ENCODE data around the gene COTL1.

The COTL1 gene

DNA sequence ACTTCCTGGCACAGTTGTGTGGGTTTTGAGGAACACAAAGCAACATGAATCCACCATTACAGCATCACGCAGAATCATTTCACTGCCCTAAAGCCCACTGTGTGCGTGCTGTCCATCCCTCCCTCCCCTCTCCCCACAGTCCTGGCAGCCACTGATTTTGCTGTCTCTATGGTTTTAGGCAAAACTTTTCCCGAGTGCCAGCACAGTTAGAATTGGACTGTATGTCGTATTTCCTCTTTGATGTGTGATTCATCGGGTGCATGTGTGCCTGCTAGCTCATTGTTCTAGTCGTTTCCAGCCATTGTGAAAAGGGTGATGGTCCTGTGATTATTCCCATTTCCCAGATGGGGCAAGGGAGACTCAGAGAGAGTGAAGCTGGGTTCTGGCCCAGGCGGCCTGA, 43.1 kb upstream of the COTL1 start:
- TF ChIP-seq, protein P1, sequence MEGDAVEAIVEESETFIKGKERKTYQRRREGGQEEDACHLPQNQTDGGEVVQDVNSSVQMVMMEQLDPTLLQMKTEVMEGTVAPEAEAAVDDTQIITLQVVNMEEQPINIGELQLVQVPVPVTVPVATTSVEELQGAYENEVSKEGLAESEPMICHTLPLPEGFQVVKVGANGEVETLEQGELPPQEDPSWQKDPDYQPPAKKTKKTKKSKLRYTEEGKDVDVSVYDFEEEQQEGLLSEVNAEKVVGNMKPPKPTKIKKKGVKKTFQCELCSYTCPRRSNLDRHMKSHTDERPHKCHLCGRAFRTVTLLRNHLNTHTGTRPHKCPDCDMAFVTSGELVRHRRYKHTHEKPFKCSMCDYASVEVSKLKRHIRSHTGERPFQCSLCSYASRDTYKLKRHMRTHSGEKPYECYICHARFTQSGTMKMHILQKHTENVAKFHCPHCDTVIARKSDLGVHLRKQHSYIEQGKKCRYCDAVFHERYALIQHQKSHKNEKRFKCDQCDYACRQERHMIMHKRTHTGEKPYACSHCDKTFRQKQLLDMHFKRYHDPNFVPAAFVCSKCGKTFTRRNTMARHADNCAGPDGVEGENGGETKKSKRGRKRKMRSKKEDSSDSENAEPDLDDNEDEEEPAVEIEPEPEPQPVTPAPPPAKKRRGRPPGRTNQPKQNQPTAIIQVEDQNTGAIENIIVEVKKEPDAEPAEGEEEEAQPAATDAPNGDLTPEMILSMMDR (IDR thresholded peaks at IDR 0.05; ENCODE audit: low read depth, low read length), result no peak
- no peak overlapping the region for H3K4me3 ChIP-seq (ENCODE audit: low read depth, low read length)

DNA sequence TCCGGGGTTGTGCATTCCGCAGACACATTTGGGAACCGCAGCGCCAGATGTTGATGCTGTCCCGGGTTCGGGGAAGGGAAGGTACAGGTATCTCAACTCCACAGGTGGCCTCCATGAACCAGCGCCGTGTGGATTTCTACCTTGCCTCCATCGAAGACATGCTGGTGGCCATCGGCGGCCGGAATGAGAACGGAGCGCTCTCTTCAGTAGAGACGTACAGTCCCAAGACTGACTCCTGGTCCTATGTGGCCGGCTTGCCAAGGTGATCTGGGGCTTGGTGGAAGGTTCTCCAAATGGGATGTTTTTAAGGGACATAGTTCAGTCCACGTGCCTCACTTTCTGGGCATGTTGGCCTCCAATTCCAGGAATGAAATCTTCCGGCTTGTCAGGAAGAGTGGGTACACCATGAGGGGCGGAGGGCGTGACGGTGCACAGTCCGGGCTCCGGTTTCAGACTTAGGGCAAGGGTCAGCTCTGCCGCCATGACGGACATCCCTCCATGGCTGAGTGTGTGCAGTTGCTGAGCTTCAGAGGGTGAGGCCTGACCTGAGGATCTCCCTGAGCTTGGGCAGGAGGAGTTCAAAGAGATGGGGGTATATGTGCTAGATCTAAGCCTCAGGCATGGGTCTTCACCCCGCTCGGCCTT, 41.9 kb upstream of the COTL1 start:
- TF ChIP-seq, protein P1 (IDR thresholded peaks at IDR 0.05; ENCODE audit: low read depth, low read length), result no peak
- no peak overlapping the region for H3K4me3 ChIP-seq (ENCODE audit: low read depth, low read length)

DNA sequence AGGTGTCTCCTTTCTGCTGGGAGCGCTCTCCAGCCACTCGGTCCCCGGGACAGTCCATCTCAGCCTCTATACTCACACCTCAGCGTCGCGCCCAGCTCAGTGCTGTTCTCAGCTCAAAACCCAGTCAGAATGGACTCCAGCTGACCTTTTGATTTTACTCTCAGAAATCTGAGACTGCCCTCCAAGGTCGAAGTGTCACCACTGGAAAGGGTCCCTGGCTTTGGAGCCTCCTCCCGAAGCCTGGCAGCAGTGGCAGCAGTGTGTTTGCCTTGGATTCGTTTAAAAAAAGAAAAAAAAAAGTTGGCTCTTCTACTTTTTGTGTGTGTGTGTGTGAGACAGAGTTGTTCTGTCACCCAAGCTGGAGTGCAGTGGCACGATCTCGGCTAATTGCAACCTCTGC, 40.8 kb upstream of the COTL1 start:
- TF ChIP-seq, protein P1 (IDR thresholded peaks at IDR 0.05; ENCODE audit: low read depth, low read length), result no peak
- no peak overlapping the region for H3K4me3 ChIP-seq (ENCODE audit: low read depth, low read length)

DNA sequence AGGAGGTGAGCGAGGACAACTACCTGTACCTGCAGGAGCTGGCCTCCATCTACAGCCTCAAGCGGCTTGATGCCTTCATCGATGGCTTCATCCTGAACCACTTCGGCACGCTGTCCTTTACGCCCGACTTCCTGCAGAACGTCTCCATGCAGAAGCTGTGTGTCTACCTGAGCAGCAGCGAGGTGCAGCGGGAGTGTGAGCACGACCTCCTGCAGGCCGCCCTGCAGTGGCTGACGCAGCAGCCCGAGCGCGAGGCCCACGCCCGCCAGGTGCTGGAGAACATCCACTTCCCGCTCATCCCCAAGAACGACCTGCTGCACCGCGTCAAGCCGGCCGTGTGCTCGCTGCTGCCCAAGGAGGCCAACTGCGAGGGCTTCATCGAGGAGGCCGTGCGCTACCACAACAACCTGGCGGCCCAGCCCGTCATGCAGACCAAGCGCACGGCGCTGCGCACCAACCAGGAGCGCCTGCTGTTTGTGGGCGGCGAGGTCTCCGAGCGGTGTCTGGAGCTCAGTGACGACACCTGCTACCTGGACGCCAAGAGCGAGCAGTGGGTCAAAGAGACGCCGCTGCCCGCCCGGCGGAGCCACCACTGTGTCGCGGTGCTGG, 39.5 kb upstream of the COTL1 start:
- no peak overlapping the region for H3K4me3 ChIP-seq (ENCODE audit: low read depth, low read length)

DNA sequence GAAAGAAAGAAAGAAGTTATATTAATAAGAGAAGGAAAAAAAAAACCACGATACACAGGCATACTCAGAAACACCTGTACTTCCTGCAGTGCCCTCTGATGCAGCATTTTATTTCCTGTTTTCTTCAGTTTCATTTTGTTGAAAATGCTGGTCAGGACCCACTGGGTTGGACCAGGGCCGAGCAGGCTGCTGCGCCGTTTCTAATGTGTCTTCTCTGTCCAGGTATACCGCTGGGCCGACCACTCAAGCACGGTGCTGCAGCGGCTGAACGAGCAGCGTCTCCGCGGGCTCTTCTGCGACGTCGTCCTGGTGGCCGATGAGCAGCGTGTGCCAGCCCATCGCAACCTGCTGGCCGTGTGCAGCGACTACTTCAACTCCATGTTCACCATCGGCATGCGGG, 38.8 kb upstream of the COTL1 start:
- TF ChIP-seq, protein P1 (IDR thresholded peaks at IDR 0.05; ENCODE audit: low read depth, low read length), result no peak
- H3K4me3 ChIP-seq (ENCODE audit: low read depth, low read length), result no peak overlapping the region

More for the DNA sequence above, 39.5 kb upstream of the COTL1 start:
- TF ChIP-seq, protein P1 (IDR thresholded peaks at IDR 0.05; ENCODE audit: low read depth, low read length), result no peak

DNA sequence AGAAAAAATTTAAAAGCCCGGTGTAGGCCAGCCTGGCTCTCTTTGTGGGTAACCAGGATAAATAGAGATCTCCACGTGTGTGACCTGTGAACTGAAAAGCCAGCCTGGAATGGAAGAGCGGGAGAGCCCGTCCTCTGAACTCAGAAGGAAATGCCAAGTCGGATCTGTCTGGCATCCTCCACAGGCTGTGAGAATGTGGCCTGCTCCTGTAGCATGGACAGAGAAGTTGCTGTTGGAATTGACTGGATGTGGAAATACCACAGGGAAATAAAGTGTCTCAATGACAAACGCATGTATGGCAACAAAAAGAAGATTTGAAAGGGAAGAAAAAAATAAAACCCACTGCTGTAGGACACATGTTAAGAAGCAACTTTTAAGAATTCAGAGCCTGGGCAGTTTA, 37.1 kb upstream of the COTL1 start:
- TF ChIP-seq, protein P1 (IDR thresholded peaks at IDR 0.05; ENCODE audit: low read depth, low read length), result no peak
- H3K4me3 ChIP-seq (ENCODE audit: low read depth, low read length), result no peak overlapping the region

DNA sequence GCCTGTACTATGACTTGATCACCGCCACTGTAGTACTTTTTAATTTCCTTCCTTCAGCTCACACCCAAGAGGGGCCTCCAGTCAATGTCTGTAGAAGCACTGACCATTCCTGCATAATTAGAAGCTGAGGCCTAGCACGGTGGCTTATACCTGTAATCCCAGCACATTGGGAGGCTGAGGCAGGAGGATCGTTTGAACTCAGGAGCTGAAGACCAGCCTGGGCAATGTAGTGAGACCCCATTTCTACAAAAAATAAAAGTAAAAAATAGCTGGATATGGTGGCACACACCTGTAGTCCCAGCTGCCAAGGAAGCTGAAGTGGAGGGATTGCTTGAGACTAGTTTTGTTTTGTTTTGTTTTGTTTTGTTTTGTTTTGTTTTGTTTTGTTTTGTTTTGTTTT, 36.4 kb upstream of the COTL1 start:
- TF ChIP-seq, protein P1 (IDR thresholded peaks at IDR 0.05; ENCODE audit: low read depth, low read length), result no peak
- H3K4me3 ChIP-seq (ENCODE audit: low read depth, low read length), result no peak overlapping the region

Data from WI38 (cell line).